Uterus (tissue), 4 donors: ENCODE measurements around the gene NR2F6. TPM values are rescaled to one million over a fixed set of nuclear protein-coding genes. Genes with fewer than 3 reads are reported as not detected.
A peak's percentile ranks its signal among the peaks of the same experiment; 100 is the strongest.

Experiments used
- DNase-seq, 2 donors: peaks; one replicate each; pipeline ENCODE4 v3.0.0-alpha.2; 2019 to 2020
- H3K27ac ChIP-seq, 2 donors: fragments of 200-600 bp; sonication (generic); 1 replicate in 1 of 2; 2 replicates in 1 of 2; pipeline ENCODE4 v1.5.1; 2016 to 2018
- H3K27me3 ChIP-seq, 2 donors: fragments of 200-600 bp; sonication (generic); one replicate each; pipeline ENCODE4 v1.5.1; 2018 to 2019; ENCODE audit warnings: control low read depth in 1 of 2
- H3K36me3 ChIP-seq, 2 donors: fragments of 200-600 bp; sonication (generic); one replicate each; pipeline ENCODE4 v1.5.1; 2019; ENCODE audit warnings: control low read depth in 1 of 2
- H3K4me1 ChIP-seq, 2 donors: fragments of 200-600 bp; sonication (generic); one replicate each; pipeline ENCODE4 v1.5.1; 2018 to 2019; ENCODE audit warnings: control low read depth in 1 of 2
- H3K4me3 ChIP-seq, 2 donors: fragments of 200-600 bp; sonication (generic); 1 replicate in 1 of 2; 2 replicates in 1 of 2; pipeline ENCODE4 v1.5.1; 2018 to 2019; ENCODE audit warnings: mild to moderate bottlenecking in 1 of 2
- H3K9me3 ChIP-seq, 2 donors: fragments of 200-600 bp; sonication (generic); one replicate each; pipeline ENCODE4 v1.5.1; 2019; ENCODE audit warnings: control low read depth in 1 of 2
- CTCF ChIP-seq, 4 experiments: fragments of 200-600 bp in 2 of 4; fragments of 450-650 bp in 2 of 4; sonication (generic) in 2 of 4; IDR thresholded peaks; one replicate each; pipeline ENCODE4 v1.5.1; 2016 to 2019; ENCODE audit warnings: antibody characterized with exemption in 4 of 4, mild to moderate bottlenecking in 2 of 4, moderate library complexity in 1 of 4
- POLR2A ChIP-seq, 2 donors: fragments of 450-650 bp; IDR thresholded peaks; one replicate each; pipeline ENCODE4 v1.6.1; 2016; ENCODE audit warnings: antibody characterized with exemption in 2 of 2, mild to moderate bottlenecking in 1 of 2, moderate library complexity in 1 of 2
- intact Hi-C: fragments of 100-400 bp; cut with DNase I; formaldehyde crosslinking; loops from one replicate; pipeline ENCODE4 v1.15.1; 2023; ENCODE audit warnings: low total_unique reads
- total RNA-seq, 4 donors: library from RNA; depleted of rRNA in 3 of 4; stranded (reverse); fragments of >200 nt in 3 of 4; gene quantifications; one replicate each; pipeline versions ENCODE4 v1.1.0 to v1.2.4, GENCODE V29; 2014 to 2023
- donor health status: DM: yes; HTN: yes; CAD: no.

Gene NR2F6
- total RNA-seq, 4 donors from 2014 or later, result 14.3 to 45.0 (median 36.0) TPM

- H3K27ac ChIP-seq, result no peak overlapping the region
- DNase-seq, result no peak
- H3K4me3 ChIP-seq, result no peak overlapping the region
- no peaks in the 10 kb centered on the region for H3K4me1 ChIP-seq
- intact Hi-C loops, result no loop called here
- H3K9me3 ChIP-seq, result no peaks in the 10 kb centered on the region
- no peak for TF ChIP-seq POLR2A (IDR thresholded peaks at IDR 0.05)
- TF ChIP-seq CTCF (IDR thresholded peaks at IDR 0.05), result no peak
- no peaks in the 10 kb centered on the region for H3K36me3 ChIP-seq
- no peaks in the 10 kb centered on the region for H3K27me3 ChIP-seq
These were observed 36.3 kb downstream of the NR2F6 start for GRCh38 chr19:17209126-17210036.

- no peak for DNase-seq
- no peaks in the 10 kb centered on the region for H3K9me3 ChIP-seq
- no peak overlapping the region for H3K27ac ChIP-seq
- H3K4me1 ChIP-seq, result no peaks in the 10 kb centered on the region
- H3K36me3 ChIP-seq, result no peaks in the 10 kb centered on the region
- H3K27me3 ChIP-seq, result no peaks in the 10 kb centered on the region
- intact Hi-C loops, result no loop called here
- H3K4me3 ChIP-seq, result no peak overlapping the region
- TF ChIP-seq CTCF (IDR thresholded peaks at IDR 0.05) (no peak), POLR2A (IDR thresholded peaks at IDR 0.05) (no peak)
These were observed 38.8 kb downstream of the NR2F6 start for GRCh38 chr19:17206736-17207581.

DNA sequence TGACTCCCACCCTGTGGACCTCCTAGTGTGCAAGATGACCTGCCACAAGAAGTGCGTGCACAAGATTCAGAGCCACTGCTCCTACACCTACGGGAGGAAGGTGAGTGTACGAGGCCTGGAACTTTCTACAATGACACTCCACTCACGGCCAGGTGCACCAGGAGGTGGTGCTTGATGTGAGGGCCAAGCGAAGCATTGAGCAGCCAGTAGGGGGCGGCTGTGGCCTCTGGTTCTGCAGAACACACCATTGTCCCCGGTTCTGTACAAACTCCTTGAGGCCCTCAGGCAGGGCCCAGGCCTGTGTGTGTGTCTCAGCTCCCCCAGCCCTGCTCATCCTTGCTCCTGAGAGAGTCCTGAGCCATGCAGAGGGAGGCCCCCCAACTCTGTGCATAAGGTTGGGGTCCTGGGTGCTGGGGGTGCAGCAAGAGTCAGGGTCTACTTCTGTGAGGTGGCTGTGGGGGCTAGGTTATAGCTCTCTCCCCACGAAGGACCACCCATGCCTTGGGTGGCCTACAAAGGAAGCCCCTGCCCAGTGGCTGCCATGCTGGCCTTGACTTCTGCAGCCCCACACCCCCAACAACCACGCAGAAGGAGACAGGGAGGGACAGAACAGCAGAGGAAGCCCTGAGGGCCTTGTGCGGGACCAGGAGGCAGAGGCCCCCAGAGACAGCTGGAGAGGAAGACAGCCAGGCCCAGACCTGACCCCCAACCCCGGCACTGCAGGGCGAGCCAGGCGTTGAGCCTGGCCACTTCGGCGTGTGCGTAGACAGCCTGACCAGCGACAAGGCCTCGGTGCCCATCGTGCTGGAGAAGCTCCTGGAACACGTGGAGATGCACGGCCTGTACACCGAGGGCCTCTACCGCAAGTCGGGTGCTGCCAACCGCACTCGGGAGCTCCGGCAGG, 40.2 kb downstream of the NR2F6 start:
- H3K36me3 ChIP-seq, result no peaks in the 10 kb centered on the region

DNA sequence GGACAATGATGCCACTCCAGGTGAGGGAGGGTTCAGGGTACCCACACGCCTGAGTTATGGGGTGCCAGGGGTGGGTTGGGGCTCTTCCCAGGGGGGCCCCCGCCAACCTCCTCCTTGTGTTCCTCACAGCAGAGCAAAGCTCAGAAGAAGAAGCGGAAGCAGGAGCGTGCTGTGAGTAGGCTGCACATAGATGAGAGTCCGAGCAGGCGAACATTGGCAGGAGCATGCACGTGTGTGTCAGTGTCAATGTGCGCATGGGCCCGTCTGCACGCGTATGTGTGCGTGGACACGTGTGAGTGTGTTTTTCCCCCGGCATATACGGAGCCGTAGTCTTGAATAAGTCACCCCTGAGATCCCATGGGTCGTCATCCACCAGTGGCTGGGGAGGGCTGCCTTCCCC, 43.0 kb downstream of the NR2F6 start:
- intact Hi-C loops, result no loop called here
- H3K9me3 ChIP-seq, result no peaks in the 10 kb centered on the region
- no peak overlapping the region for H3K27ac ChIP-seq
- H3K4me1 ChIP-seq, result no peaks in the 10 kb centered on the region
- no peaks in the 10 kb centered on the region for H3K27me3 ChIP-seq
- no peak for TF ChIP-seq CTCF (IDR thresholded peaks at IDR 0.05)
- TF ChIP-seq POLR2A (IDR thresholded peaks at IDR 0.05), result no peak
- DNase-seq, result no peak
- no peaks in the 10 kb centered on the region for H3K36me3 ChIP-seq
- no peak overlapping the region for H3K4me3 ChIP-seq

More for the DNA sequence above, 40.2 kb downstream of the NR2F6 start:
- TF ChIP-seq POLR2A (IDR thresholded peaks at IDR 0.05) (no peak), CTCF (IDR thresholded peaks at IDR 0.05) (peak; percentile 45 to 74 (median 56))
- Histone ChIP-seq H3K27me3 (no peaks in the 10 kb centered on the region), H3K4me1 (no peaks in the 10 kb centered on the region), H3K27ac (no peak overlapping the region), H3K4me3 (no peak overlapping the region), H3K9me3 (no peaks in the 10 kb centered on the region)
- peak in 1 of 2 donors; percentile 53 for DNase-seq
- intact Hi-C loops, result no loop called here
